HCT116 (cell line): ENCODE data around the gene SAXO2. TPM values are rescaled to one million over a fixed set of nuclear protein-coding genes. Genes with fewer than 3 reads are reported as not detected.

Source experiments
- ATAC-seq: fragments of 200-7000 bp; cut with Tn5 transposase; 2 replicates; pipeline ENCODE4 v1.9.1; 2020; ENCODE audit warnings: mild to moderate bottlenecking, moderate library complexity
- BruUV-seq: library from RNA; stranded (reverse); fragments of 400-500 nt; replicated peaks from 2 replicates; lab custom pipeline; 2021; lab: Mats Ljungman, UMichigan
- CTCF ChIA-PET: fragments of 300-600 bp; sonication (Branson Sonifier 250); formaldehyde crosslinking; loops from one replicate; lab custom pipeline; 2021; ENCODE audit warnings: antibody characterized with exemption; lab: Charles Lee
- POLR2A ChIA-PET: fragments of 300-600, 350-600 bp; sonication (Branson Sonifier 250); formaldehyde crosslinking; loops from one replicate; lab custom pipeline; 2021; ENCODE audit warnings: antibody characterized with exemption; lab: Charles Lee
- RAD21 ChIA-PET, 2 experiments: fragments of 300-600 bp; sonication (Branson Sonifier 250); formaldehyde crosslinking; loops; one replicate each; lab custom pipeline; 2023; ENCODE audit warnings: low total read pairs in 2 of 2; ENCODE audit not compliant: uncharacterized antibody in 2 of 2, unreplicated experiment in 2 of 2, low non-redundant PET in 1 of 2; lab: Charles Lee
- DNase-seq: peaks from one replicate; pipeline ENCODE4 v3.0.0-alpha.2; 2010; ENCODE audit warnings: low read depth, low spot score
- H2AFZ ChIP-seq: fragments of 200-600 bp; shearing (Covaris generic), sonication (generic); 2 replicates; pipeline ENCODE4 v1.6.1; 2017; ENCODE audit warnings: low read depth, mixed run types, mixed read lengths, antibody characterized with exemption, low read length; ENCODE audit not compliant: poor library complexity, severe bottlenecking
- H3K27ac ChIP-seq: 2 replicates; pipeline ENCODE4 v1.5.1; 2012; ENCODE audit warnings: low read depth, low read length
- H3K27me3 ChIP-seq: fragments of 200-600 bp; sonication (generic); 2 replicates; pipeline ENCODE4 v1.6.1; 2016; ENCODE audit warnings: mixed run types, low read length, mixed read lengths; ENCODE audit not compliant: insufficient read depth
- H3K36me3 ChIP-seq, 2 experiments: fragments of 200-500 bp in 1 of 2; fragments of 200-600 bp in 1 of 2; sonication (Bioruptor generic) in 1 of 2; sonication (generic) in 1 of 2; 2 replicates each; pipeline versions ENCODE4 v1.5.1 to v1.6.1; 2014 to 2016; ENCODE audit warnings: low read length in 2 of 2, inconsistent platforms in 1 of 2, mixed read lengths in 1 of 2, mixed run types in 1 of 2; ENCODE audit not compliant: insufficient read depth in 2 of 2, control insufficient read depth in 1 of 2
- H3K4me1 ChIP-seq, 2 experiments: fragments of 200-600 bp in 1 of 2; sonication (generic) in 1 of 2; 2 replicates each; pipeline versions ENCODE4 v1.5.1 to v1.6.1; 2012 to 2017; ENCODE audit warnings: low read length in 2 of 2, inconsistent platforms in 1 of 2, mild to moderate bottlenecking in 1 of 2, mixed read lengths in 1 of 2, mixed run types in 1 of 2, moderate library complexity in 1 of 2; ENCODE audit not compliant: insufficient read depth in 2 of 2, control insufficient read depth in 1 of 2
- H3K4me2 ChIP-seq: fragments of 200-600 bp; sonication (generic); 2 replicates; pipeline ENCODE4 v1.6.1; 2017; ENCODE audit warnings: mixed run types, low read length, mixed read lengths
- H3K4me3 ChIP-seq, 2 experiments: fragments of 200-600 bp in 1 of 2; sonication (generic) in 1 of 2; replicated peaks in 1 of 2; 2 replicates each; pipeline ENCODE4 v1.5.1; 2011 to 2016; ENCODE audit warnings: low read length in 2 of 2, control low read depth in 1 of 2, low read depth in 1 of 2, mild to moderate bottlenecking in 1 of 2, mixed read lengths in 1 of 2, mixed run types in 1 of 2
- H3K79me2 ChIP-seq: fragments of 200-600 bp; sonication (generic); 2 replicates; pipeline ENCODE4 v1.6.1; 2017; ENCODE audit warnings: mild to moderate bottlenecking, mixed run types, low read length, moderate library complexity, mixed read lengths; ENCODE audit not compliant: insufficient read depth
- H3K9ac ChIP-seq: fragments of 200-600 bp; sonication (generic); 2 replicates; pipeline ENCODE4 v1.6.1; 2016; ENCODE audit warnings: low read length, mixed read lengths
- H3K9me2 ChIP-seq: fragments of 200-600 bp; sonication (generic), shearing (Covaris generic); 2 replicates; pipeline ENCODE4 v1.6.1; 2017; ENCODE audit warnings: mixed run types, mild to moderate bottlenecking, moderate library complexity; ENCODE audit not compliant: insufficient read depth
- H3K9me3 ChIP-seq, 2 experiments: fragments of 200-500 bp in 1 of 2; fragments of 200-600 bp in 1 of 2; sonication (Bioruptor generic) in 1 of 2; sonication (generic) in 1 of 2; 2 replicates each; pipeline ENCODE4 v1.6.1; 2014 to 2017; ENCODE audit warnings: low read length in 2 of 2, mixed read lengths in 2 of 2, inconsistent platforms in 1 of 2, low read depth in 1 of 2, mild to moderate bottlenecking in 1 of 2, mixed run types in 1 of 2, moderate library complexity in 1 of 2; ENCODE audit not compliant: control insufficient read depth in 1 of 2, insufficient read depth in 1 of 2
- H4K20me1 ChIP-seq: fragments of 200-600 bp; sonication (generic), shearing (Covaris generic); 2 replicates; pipeline ENCODE4 v1.6.1; 2017; ENCODE audit warnings: mixed run types, mild to moderate bottlenecking, moderate library complexity; ENCODE audit not compliant: insufficient read depth
- CBX3 ChIP-seq: IDR thresholded peaks from 2 replicates; pipeline ENCODE4 v1.6.1; 2012; ENCODE audit warnings: low read depth
- CEBPB ChIP-seq: IDR thresholded peaks from 2 replicates; pipeline ENCODE4 v1.6.1; 2012; ENCODE audit warnings: low read depth
- EGR1 ChIP-seq: IDR thresholded peaks from 2 replicates; pipeline ENCODE4 v1.6.1; 2012; ENCODE audit warnings: low read depth
- ELF1 ChIP-seq: IDR thresholded peaks from 2 replicates; pipeline ENCODE4 v1.6.1; 2012; ENCODE audit warnings: low read depth, borderline replicate concordance
- FOSL1 ChIP-seq: IDR thresholded peaks from 2 replicates; pipeline ENCODE4 v1.6.1; 2012; ENCODE audit warnings: low read depth
- MAX ChIP-seq: IDR thresholded peaks from 2 replicates; pipeline ENCODE4 v1.6.1; 2012
- POLR2A ChIP-seq: IDR thresholded peaks from 2 replicates; pipeline ENCODE4 v1.7.0; 2011; ENCODE audit warnings: borderline replicate concordance; ENCODE audit not compliant: insufficient read depth, insufficient read length; ENCODE audit errors: extremely low read depth
- POLR2AphosphoS5 ChIP-seq: IDR thresholded peaks from 2 replicates; pipeline ENCODE4 v1.6.1; 2011; ENCODE audit warnings: mild to moderate bottlenecking, low read depth, low read length, moderate library complexity
- RAD21 ChIP-seq: IDR thresholded peaks from 2 replicates; pipeline ENCODE4 v1.6.1; 2012; ENCODE audit warnings: low read depth, mild to moderate bottlenecking
- SIN3A ChIP-seq: IDR thresholded peaks from 2 replicates; pipeline ENCODE4 v1.6.1; 2012; ENCODE audit warnings: low read depth
- YY1 ChIP-seq: IDR thresholded peaks from 2 replicates; pipeline ENCODE4 v1.6.1; 2011; ENCODE audit warnings: low read length, low read depth, moderate library complexity, mild to moderate bottlenecking; ENCODE audit not compliant: insufficient replicate concordance; ENCODE audit errors: extremely low read depth
- ZBTB33 ChIP-seq: IDR thresholded peaks from 2 replicates; pipeline ENCODE4 v1.6.1; 2011; ENCODE audit warnings: mild to moderate bottlenecking, low read length, moderate library complexity; ENCODE audit not compliant: insufficient replicate concordance; ENCODE audit errors: extremely low read depth
- ZNF274 ChIP-seq: fragments of 200-500 bp; sonication (Bioruptor generic); IDR thresholded peaks from 2 replicates; pipeline ENCODE4 v1.6.1; 2014; ENCODE audit warnings: mild to moderate bottlenecking, low read depth, low read length, inconsistent platforms
- intact Hi-C: fragments of 100-400 bp; cut with micrococcal nuclease; formaldehyde crosslinking; loops from 2 replicates; pipeline ENCODE4 v1.10.0; 2022
- total RNA-seq: library from RNA; stranded (reverse); gene quantifications from one replicate; pipeline ENCODE4 v1.2.1, GENCODE V29; 2021; ENCODE audit not compliant: unreplicated experiment
- TF ChIP-seq, protein P1 (sequence below), 3 experiments: fragments of 200-600 bp in 1 of 3; sonication (generic) in 1 of 3; IDR thresholded peaks in 2 of 3; conservative IDR thresholded peaks in 1 of 3; 2 replicates each; pipeline ENCODE4 v1.5.1; 2012 to 2017; ENCODE audit warnings: low read depth in 2 of 3, low read length in 2 of 3, antibody characterized with exemption in 1 of 3, borderline replicate concordance in 1 of 3, control low read depth in 1 of 3, mild to moderate bottlenecking in 1 of 3, mixed read lengths in 1 of 3, mixed run types in 1 of 3, moderate library complexity in 1 of 3; ENCODE audit not compliant: insufficient read depth in 1 of 3

The SAXO2 gene
- total RNA-seq, 1 experiment from 2014 or later = 5.7 TPM

DNA sequence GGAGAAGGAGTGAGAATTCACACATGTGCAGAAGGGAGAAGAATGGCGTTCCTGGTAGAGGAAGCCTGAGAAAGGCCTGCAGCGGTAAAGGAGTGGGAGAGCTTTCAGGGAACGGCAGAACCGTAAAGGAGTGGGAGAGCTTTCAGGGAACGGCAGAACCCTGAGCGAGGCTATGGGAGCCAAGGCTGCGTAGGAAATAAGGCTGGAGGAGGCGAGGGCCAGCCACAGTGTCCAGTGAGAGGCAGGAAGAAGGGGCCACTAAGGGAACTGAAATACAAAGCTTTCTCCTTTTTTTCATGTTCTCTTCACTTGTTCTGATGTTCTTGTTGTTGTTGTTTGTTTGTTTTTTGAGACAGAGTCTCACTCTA, 45.1 kb downstream of the SAXO2 start:
- BruUV-seq = no TSS peak
- ChIA-PET RAD21 (no interaction called here), POLR2A (no interaction called here), CTCF (no interaction called here)
- no peaks in the 10 kb centered on the region for H3K27me3 ChIP-seq
- ATAC-seq (no peak), DNase-seq (no peak)
- H3K4me1 ChIP-seq = no peaks in the 10 kb centered on the region
- intact Hi-C loops = no loop called here
- no peak overlapping the region for H3K4me2 ChIP-seq
- H3K79me2 ChIP-seq = no peaks in the 10 kb centered on the region
- H4K20me1 ChIP-seq = no peaks in the 10 kb centered on the region
- no peak overlapping the region for H3K27ac ChIP-seq
- no peak overlapping the region for H3K4me3 ChIP-seq
- H3K9ac ChIP-seq = no peak overlapping the region
- no peak overlapping the region for H2AFZ ChIP-seq
- no peak for TF ChIP-seq MAX
- no peak for TF ChIP-seq YY1
- TF ChIP-seq POLR2AphosphoS5 = no peak
- TF ChIP-seq EGR1 = no peak
- TF ChIP-seq CEBPB = no peak
- TF ChIP-seq RAD21 = no peak
- no peak for TF ChIP-seq FOSL1
- TF ChIP-seq CBX3 = no peak
- no peak for TF ChIP-seq SIN3A
- no peak for TF ChIP-seq ELF1
- no peak for TF ChIP-seq POLR2A
- TF ChIP-seq, protein P1, sequence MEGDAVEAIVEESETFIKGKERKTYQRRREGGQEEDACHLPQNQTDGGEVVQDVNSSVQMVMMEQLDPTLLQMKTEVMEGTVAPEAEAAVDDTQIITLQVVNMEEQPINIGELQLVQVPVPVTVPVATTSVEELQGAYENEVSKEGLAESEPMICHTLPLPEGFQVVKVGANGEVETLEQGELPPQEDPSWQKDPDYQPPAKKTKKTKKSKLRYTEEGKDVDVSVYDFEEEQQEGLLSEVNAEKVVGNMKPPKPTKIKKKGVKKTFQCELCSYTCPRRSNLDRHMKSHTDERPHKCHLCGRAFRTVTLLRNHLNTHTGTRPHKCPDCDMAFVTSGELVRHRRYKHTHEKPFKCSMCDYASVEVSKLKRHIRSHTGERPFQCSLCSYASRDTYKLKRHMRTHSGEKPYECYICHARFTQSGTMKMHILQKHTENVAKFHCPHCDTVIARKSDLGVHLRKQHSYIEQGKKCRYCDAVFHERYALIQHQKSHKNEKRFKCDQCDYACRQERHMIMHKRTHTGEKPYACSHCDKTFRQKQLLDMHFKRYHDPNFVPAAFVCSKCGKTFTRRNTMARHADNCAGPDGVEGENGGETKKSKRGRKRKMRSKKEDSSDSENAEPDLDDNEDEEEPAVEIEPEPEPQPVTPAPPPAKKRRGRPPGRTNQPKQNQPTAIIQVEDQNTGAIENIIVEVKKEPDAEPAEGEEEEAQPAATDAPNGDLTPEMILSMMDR (IDR thresholded peaks at IDR 0.05 in 2 of 3, conservative IDR thresholded peaks at IDR 0.05 in 1 of 3; ENCODE audit: borderline replicate concordance in 1 of 3, insufficient read depth in 1 of 3, low read depth in 2 of 3, low read length in 2 of 3) = no peak
- no peak for TF ChIP-seq ZNF274
- TF ChIP-seq ZBTB33 = no peak
- no peaks in the 10 kb centered on the region for H3K36me3 ChIP-seq
- H3K9me3 ChIP-seq = no peaks in the 10 kb centered on the region
- no peaks in the 10 kb centered on the region for H3K9me2 ChIP-seq
